ENCODE data around the gene SUCNR1.
A peak's percentile ranks its signal among the peaks of the same experiment; 100 is the strongest.
"Not testable (repeated sequence)": the region's sequence is repeated elsewhere in the genome, so short reads cannot be mapped to it uniquely, and the experiment has no call there.

Gene SUCNR1

GRCh38 chr3:151896246-151897012, 23.0 kb downstream of the SUCNR1 start:
- TF ChIP-seq, protein P1, sequence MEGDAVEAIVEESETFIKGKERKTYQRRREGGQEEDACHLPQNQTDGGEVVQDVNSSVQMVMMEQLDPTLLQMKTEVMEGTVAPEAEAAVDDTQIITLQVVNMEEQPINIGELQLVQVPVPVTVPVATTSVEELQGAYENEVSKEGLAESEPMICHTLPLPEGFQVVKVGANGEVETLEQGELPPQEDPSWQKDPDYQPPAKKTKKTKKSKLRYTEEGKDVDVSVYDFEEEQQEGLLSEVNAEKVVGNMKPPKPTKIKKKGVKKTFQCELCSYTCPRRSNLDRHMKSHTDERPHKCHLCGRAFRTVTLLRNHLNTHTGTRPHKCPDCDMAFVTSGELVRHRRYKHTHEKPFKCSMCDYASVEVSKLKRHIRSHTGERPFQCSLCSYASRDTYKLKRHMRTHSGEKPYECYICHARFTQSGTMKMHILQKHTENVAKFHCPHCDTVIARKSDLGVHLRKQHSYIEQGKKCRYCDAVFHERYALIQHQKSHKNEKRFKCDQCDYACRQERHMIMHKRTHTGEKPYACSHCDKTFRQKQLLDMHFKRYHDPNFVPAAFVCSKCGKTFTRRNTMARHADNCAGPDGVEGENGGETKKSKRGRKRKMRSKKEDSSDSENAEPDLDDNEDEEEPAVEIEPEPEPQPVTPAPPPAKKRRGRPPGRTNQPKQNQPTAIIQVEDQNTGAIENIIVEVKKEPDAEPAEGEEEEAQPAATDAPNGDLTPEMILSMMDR (IDR thresholded peaks at IDR 0.05; ENCODE audit: low read depth, low read length), result no peak
- DNase-seq (ENCODE audit: extremely low read depth, low read depth), result no peak

- DNase-seq (ENCODE audit: extremely low read depth, low read depth), result not testable (repeated sequence)
Observed at GRCh38 chr3:151898121-151898520, 24.7 kb downstream of the SUCNR1 start.

- not testable (repeated sequence) for DNase-seq (ENCODE audit: extremely low read depth, low read depth)
Observed at GRCh38 chr3:151898564-151899261, 25.3 kb downstream of the SUCNR1 start.

- TF ChIP-seq, protein P1 (IDR thresholded peaks at IDR 0.05; ENCODE audit: low read depth, low read length), result no peak
- DNase-seq (ENCODE audit: extremely low read depth, low read depth), result no peak
Observed at GRCh38 chr3:151899996-151900395, 26.6 kb downstream of the SUCNR1 start.

DNA sequence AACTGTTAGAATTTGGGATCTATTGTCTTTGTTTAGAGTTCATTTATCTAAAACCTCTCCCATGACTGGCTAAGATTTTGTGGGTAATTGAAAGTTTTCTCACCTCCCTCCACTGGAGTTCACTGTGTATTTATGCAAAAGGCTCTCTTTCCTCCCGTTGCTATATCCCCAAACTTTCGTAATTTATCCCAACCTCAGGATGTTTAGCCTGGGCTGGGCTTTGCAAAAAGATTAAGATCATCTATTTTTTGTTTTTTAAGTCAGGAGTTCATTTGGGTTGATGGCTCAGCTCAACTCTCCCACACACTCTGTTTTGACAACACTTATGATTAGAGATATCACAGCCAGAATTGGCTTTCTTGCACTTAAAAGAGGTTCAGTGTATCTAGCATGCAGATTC, 27.0 kb downstream of the SUCNR1 start:
- no peak for DNase-seq (ENCODE audit: extremely low read depth, low read depth)
- TF ChIP-seq, protein P1 (IDR thresholded peaks at IDR 0.05; ENCODE audit: low read depth, low read length), result no peak

- DNase-seq (ENCODE audit: extremely low read depth, low read depth), result peak; percentile 32
- TF ChIP-seq, protein P1 (IDR thresholded peaks at IDR 0.05; ENCODE audit: low read depth, low read length), result no peak
Observed at GRCh38 chr3:151900884-151901643, 27.6 kb downstream of the SUCNR1 start.

- TF ChIP-seq, protein P1 (IDR thresholded peaks at IDR 0.05; ENCODE audit: low read depth, low read length), result no peak
- DNase-seq (ENCODE audit: extremely low read depth, low read depth), result no peak
Observed at GRCh38 chr3:151901644-151902285, 28.3 kb downstream of the SUCNR1 start.

Data from AG09319 (cell line).